K562 (cell line): ENCODE data around the gene INHBC. TPM values are rescaled to one million over a fixed set of nuclear protein-coding genes. Genes with fewer than 3 reads are reported as not detected.

Experiments used
- ATAC-seq: fragments of 200-7000 bp; cut with Tn5 transposase; 3 replicates; pipeline ENCODE4 v1.9.1; 2020; ENCODE audit warnings: moderate library complexity
- BruUV-seq: library from RNA; stranded (reverse); fragments of 400-500 nt; replicated peaks from 2 replicates; lab custom pipeline; 2021; lab: Mats Ljungman, UMichigan
- CTCF ChIA-PET: fragments of 300-600 bp; formaldehyde crosslinking; extraction: SDS; loops from one replicate; lab custom pipeline; 2021; ENCODE audit warnings: low intra/inter-chr PET ratio; lab: Yijun Ruan, JAX
- POLR2A ChIA-PET: fragments of 300-600, 350-650 bp; sonication (Branson Sonifier 250); formaldehyde crosslinking; extraction: SDS; loops from one replicate; lab custom pipeline; 2021; ENCODE audit warnings: antibody characterized with exemption, inconsistent platforms; lab: Yijun Ruan, JAX
- DNase-seq, 4 experiments: peaks; one replicate each; pipeline versions ENCODE4 v3.0.0 to v3.0.0-alpha.2; 2011 to 2018; ENCODE audit warnings: low spot score in 3 of 4, mixed read lengths in 3 of 4; ENCODE audit errors: extremely low read depth in 1 of 4
- FAIRE-seq: peaks from 2 replicates; lab custom pipeline; 2011; peaks lifted over from hg19 to GRCh38; lab: Jason Lieb, UNC
- H2AFZ ChIP-seq: 2 replicates; pipeline ENCODE4 v1.6.0; 2011; ENCODE audit warnings: low read depth, low read length, control low read depth, inconsistent platforms
- H3K27ac ChIP-seq: fragments of 200-600 bp; 3 replicates; pipeline ENCODE4 v1.8.0; 2011; ENCODE audit warnings: low read depth, mild to moderate bottlenecking, control low read depth, inconsistent platforms, low read length, moderate library complexity, mixed read lengths; ENCODE audit errors: extremely low read depth
- H3K27me3 ChIP-seq, 2 experiments: fragments of 300-600 bp in 1 of 2; 2 replicates in 1 of 2; 3 replicates in 1 of 2; pipeline versions ENCODE4 v1.6.0 to v1.8.0; 2011; ENCODE audit warnings: inconsistent platforms in 2 of 2, low read length in 2 of 2, mild to moderate bottlenecking in 1 of 2, mixed read lengths in 1 of 2, moderate library complexity in 1 of 2; ENCODE audit not compliant: control insufficient read depth in 2 of 2, insufficient read depth in 2 of 2
- H3K36me3 ChIP-seq: fragments of 300-600 bp; 3 replicates; pipeline ENCODE4 v1.8.0; 2011; ENCODE audit warnings: mild to moderate bottlenecking, low read length, inconsistent platforms; ENCODE audit not compliant: control insufficient read depth, insufficient read depth
- H3K4me1 ChIP-seq, 2 experiments: fragments of 200-600 bp in 1 of 2; replicated peaks in 1 of 2; 2 replicates in 1 of 2; 3 replicates in 1 of 2; pipeline versions ENCODE4 v1.5.1 to v1.8.0; 2011; ENCODE audit warnings: inconsistent platforms in 2 of 2, low read length in 2 of 2, mild to moderate bottlenecking in 1 of 2, mixed read lengths in 1 of 2, moderate library complexity in 1 of 2; ENCODE audit not compliant: control insufficient read depth in 2 of 2, insufficient read depth in 2 of 2
- H3K4me2 ChIP-seq: 2 replicates; pipeline ENCODE4 v1.6.1; 2011; ENCODE audit warnings: low read length, control low read depth, inconsistent platforms, mixed read lengths; ENCODE audit not compliant: insufficient read depth
- H3K4me3 ChIP-seq: fragments of 200-600 bp; sonication (generic), shearing (Covaris generic); 2 replicates; pipeline ENCODE4 v1.5.1; 2016; ENCODE audit warnings: control low read depth, inconsistent platforms
- H3K79me2 ChIP-seq: fragments of 200-600 bp; 3 replicates; pipeline ENCODE4 v1.8.0; 2011; ENCODE audit warnings: low read length, inconsistent platforms; ENCODE audit not compliant: control insufficient read depth, insufficient read depth
- H3K9ac ChIP-seq, 2 experiments: 2 replicates each; pipeline versions ENCODE4 v1.6.0 to v1.6.1; 2011; ENCODE audit warnings: low read depth in 2 of 2, low read length in 2 of 2, control low read depth in 1 of 2, inconsistent platforms in 1 of 2, mild to moderate bottlenecking in 1 of 2, mixed read lengths in 1 of 2; ENCODE audit not compliant: insufficient read depth in 1 of 2
- H3K9me1 ChIP-seq: one replicate; pipeline ENCODE4 v1.6.0; 2011; ENCODE audit warnings: inconsistent platforms, mild to moderate bottlenecking, low read length, moderate library complexity; ENCODE audit not compliant: control insufficient read depth, insufficient read depth
- H3K9me3 ChIP-seq: replicated peaks from 2 replicates; pipeline ENCODE4 v1.5.1; 2011; ENCODE audit warnings: low read depth, low read length, inconsistent platforms; ENCODE audit not compliant: control insufficient read depth, insufficient read depth
- H4K20me1 ChIP-seq: replicated peaks from 2 replicates; pipeline ENCODE4 v1.6.1; 2011; ENCODE audit warnings: low read length, inconsistent platforms, mixed read lengths; ENCODE audit not compliant: control insufficient read depth, insufficient read depth
- WGBS: fragments of 100-300 bp; shearing (Covaris generic); methylation state at CpG from one replicate; pipeline ENCODE4 v1.1.6; 2016; ENCODE audit warnings: low coverage, mixed read lengths; ENCODE audit not compliant: insufficient coverage; ENCODE audit errors: missing lambda C conversion rate; 5-methylcytosine and 5-hydroxymethylcytosine counted together
- in situ Hi-C: fragments of 300-500 bp; cut with MboI; formaldehyde crosslinking; loops from 4 replicates; pipeline ENCODE4 v1.15.0; 2018; ENCODE audit warnings: inconsistent platforms, mixed read lengths
- intact Hi-C: fragments of 100-400 bp; cut with micrococcal nuclease; formaldehyde crosslinking; loops from 2 replicates; pipeline ENCODE4 v1.14.2; 2022
- polyA plus RNA-seq, 8 experiments: library from polyadenylated mRNA; depleted of rRNA in 4 of 8; stranded (reverse) in 5 of 8; unstranded in 3 of 8; fragments of >200 nt; fragmentation: Nextera tagmentation in 2 of 8; fragmentation: Illumina TruSeq in 1 of 8; extraction: Ambion mirVana in 2 of 8; extraction: Trizol in 1 of 8; gene quantifications; 2 replicates each; pipeline versions ENCODE4 v1.2.1 to v1.2.3, GENCODE V29; 2011 to 2014; ENCODE audit warnings: inconsistent platforms in 1 of 8, missing spikeins in 1 of 8
- total RNA-seq, 7 experiments: library from RNA; depleted of rRNA in 6 of 7; stranded (reverse); fragments of >200 nt in 6 of 7; fragmentation: Illumina TruSeq in 2 of 7; extraction: Trizol in 2 of 7; gene quantifications; 2 replicates each; pipeline versions ENCODE4 v1.2.1 to v1.2.3, GENCODE V29; 2011 to 2021; ENCODE audit warnings: low replicate concordance in 1 of 7
- TF ChIP-seq, protein P1 (sequence below): fragments of 250-450 bp; sonication (Bioruptor Pico); IDR thresholded peaks from 2 replicates; pipeline ENCODE4 v1.4.0; 2020; ENCODE audit warnings: mild to moderate bottlenecking, moderate library complexity
- TF ChIP-seq, protein P2 (sequence below): sonication (generic); formaldehyde crosslinking; IDR thresholded peaks from 2 replicates; pipeline ENCODE4 v1.8.1; 2023; ENCODE audit warnings: mild to moderate bottlenecking, missing genetic modification reagents
- TF ChIP-seq, protein P3 (sequence below): fragments of 150-350 bp; IDR thresholded peaks from 2 replicates; pipeline ENCODE4 v1.6.1; 2014; ENCODE audit warnings: low read depth, mild to moderate bottlenecking, low read length, borderline replicate concordance

INHBC gene
- total and polyA plus RNA-seq, 9 of the 15 experiments (the other 6 are each of a cell fraction or from before 2014, with no cell fraction given): 0.07 to 0.24 (median 0.15) TPM; not detected in 4

DNA sequence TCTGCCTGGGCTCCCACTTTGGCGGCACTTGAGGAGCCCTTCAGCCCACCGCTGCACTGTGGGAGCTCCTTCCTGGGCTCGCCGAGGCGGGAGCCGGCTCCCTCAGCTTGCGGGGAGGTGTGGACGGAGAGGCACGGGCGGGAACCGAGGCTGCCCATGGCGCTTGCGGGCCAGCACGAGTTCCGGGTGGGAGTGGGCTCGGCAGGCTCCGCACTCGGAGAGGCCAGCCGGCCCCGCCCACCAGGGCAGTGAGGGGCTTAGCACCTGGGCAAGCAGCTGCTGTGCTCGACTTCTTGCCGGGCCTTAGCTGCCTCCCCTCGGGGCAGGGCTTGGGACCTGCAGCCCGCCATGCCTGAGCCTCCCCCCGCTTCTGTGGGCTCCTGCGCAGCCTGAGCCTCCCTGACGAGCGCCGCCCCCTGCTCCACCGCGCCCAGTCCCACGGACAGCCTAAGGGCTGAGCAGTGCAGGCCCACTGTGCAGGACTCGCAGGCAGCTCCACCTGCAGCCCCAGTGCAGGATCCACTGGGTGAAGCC is 48.3 kb upstream of the INHBC start:
- no peak overlapping the region for H3K9ac ChIP-seq
- 97% methylated on average over 13 of the region's 33 CpGs for WGBS
- no peak for DNase-seq
- POLR2A ChIA-PET: interaction anchor here (0.5 to 1.3 kb wide), 2 partner anchors 43 to 73 kb away, joined by 3 to 4 read pairs; no protein-coding TSS in a partner anchor
- ATAC-seq: no peak
- CTCF ChIA-PET: no interaction called here
- BruUV-seq: no TSS peak
- intact Hi-C loops (no loop called here), in situ Hi-C loops (no loop called here)
- no peaks in the 10 kb centered on the region for H3K36me3 ChIP-seq
- H3K9me3 ChIP-seq: no peaks in the 10 kb centered on the region
- no peak overlapping the region for H3K4me2 ChIP-seq
- no peak overlapping the region for H2AFZ ChIP-seq
- H3K4me3 ChIP-seq: no peak overlapping the region
- peaks cover 0 to 9% of the 10 kb centered on the region in 2 experiments; a peak in 2 of 5 replicates for H3K4me1 ChIP-seq
- TF ChIP-seq, protein P1, sequence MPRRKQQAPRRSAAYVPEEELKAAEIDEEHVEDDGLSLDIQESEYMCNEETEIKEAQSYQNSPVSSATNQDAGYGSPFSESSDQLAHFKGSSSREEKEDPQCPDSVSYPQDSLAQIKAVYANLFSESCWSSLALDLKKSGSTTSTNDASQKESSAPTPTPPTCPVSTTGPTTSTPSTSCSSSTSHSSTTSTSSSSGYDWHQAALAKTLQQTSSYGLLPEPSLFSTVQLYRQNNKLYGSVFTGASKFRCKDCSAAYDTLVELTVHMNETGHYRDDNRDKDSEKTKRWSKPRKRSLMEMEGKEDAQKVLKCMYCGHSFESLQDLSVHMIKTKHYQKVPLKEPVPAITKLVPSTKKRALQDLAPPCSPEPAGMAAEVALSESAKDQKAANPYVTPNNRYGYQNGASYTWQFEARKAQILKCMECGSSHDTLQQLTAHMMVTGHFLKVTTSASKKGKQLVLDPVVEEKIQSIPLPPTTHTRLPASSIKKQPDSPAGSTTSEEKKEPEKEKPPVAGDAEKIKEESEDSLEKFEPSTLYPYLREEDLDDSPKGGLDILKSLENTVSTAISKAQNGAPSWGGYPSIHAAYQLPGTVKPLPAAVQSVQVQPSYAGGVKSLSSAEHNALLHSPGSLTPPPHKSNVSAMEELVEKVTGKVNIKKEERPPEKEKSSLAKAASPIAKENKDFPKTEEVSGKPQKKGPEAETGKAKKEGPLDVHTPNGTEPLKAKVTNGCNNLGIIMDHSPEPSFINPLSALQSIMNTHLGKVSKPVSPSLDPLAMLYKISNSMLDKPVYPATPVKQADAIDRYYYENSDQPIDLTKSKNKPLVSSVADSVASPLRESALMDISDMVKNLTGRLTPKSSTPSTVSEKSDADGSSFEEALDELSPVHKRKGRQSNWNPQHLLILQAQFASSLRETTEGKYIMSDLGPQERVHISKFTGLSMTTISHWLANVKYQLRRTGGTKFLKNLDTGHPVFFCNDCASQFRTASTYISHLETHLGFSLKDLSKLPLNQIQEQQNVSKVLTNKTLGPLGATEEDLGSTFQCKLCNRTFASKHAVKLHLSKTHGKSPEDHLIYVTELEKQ (CRISPR knock-in tag): no peak
- TF ChIP-seq, protein P2, sequence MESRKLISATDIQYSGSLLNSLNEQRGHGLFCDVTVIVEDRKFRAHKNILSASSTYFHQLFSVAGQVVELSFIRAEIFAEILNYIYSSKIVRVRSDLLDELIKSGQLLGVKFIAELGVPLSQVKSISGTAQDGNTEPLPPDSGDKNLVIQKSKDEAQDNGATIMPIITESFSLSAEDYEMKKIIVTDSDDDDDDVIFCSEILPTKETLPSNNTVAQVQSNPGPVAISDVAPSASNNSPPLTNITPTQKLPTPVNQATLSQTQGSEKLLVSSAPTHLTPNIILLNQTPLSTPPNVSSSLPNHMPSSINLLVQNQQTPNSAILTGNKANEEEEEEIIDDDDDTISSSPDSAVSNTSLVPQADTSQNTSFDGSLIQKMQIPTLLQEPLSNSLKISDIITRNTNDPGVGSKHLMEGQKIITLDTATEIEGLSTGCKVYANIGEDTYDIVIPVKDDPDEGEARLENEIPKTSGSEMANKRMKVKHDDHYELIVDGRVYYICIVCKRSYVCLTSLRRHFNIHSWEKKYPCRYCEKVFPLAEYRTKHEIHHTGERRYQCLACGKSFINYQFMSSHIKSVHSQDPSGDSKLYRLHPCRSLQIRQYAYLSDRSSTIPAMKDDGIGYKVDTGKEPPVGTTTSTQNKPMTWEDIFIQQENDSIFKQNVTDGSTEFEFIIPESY (CRISPR knock-in tag): peak; percentile 61; the same call in 1 of the 2 replicates
- TF ChIP-seq, protein P3, sequence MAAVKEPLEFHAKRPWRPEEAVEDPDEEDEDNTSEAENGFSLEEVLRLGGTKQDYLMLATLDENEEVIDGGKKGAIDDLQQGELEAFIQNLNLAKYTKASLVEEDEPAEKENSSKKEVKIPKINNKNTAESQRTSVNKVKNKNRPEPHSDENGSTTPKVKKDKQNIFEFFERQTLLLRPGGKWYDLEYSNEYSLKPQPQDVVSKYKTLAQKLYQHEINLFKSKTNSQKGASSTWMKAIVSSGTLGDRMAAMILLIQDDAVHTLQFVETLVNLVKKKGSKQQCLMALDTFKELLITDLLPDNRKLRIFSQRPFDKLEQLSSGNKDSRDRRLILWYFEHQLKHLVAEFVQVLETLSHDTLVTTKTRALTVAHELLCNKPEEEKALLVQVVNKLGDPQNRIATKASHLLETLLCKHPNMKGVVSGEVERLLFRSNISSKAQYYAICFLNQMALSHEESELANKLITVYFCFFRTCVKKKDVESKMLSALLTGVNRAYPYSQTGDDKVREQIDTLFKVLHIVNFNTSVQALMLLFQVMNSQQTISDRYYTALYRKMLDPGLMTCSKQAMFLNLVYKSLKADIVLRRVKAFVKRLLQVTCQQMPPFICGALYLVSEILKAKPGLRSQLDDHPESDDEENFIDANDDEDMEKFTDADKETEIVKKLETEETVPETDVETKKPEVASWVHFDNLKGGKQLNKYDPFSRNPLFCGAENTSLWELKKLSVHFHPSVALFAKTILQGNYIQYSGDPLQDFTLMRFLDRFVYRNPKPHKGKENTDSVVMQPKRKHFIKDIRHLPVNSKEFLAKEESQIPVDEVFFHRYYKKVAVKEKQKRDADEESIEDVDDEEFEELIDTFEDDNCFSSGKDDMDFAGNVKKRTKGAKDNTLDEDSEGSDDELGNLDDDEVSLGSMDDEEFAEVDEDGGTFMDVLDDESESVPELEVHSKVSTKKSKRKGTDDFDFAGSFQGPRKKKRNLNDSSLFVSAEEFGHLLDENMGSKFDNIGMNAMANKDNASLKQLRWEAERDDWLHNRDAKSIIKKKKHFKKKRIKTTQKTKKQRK: no peak
- no peaks in the 10 kb centered on the region for H3K9me1 ChIP-seq
- H3K79me2 ChIP-seq: no peaks in the 10 kb centered on the region
- no peak overlapping the region for H3K27ac ChIP-seq
- H4K20me1 ChIP-seq: no peaks in the 10 kb centered on the region
- no peaks in the 10 kb centered on the region for H3K27me3 ChIP-seq
- FAIRE-seq: no peak
